ENCODE data around the gene INO80E.
A peak's percentile ranks its signal among the peaks of the same experiment; 100 is the strongest.

Gene INO80E

DNA sequence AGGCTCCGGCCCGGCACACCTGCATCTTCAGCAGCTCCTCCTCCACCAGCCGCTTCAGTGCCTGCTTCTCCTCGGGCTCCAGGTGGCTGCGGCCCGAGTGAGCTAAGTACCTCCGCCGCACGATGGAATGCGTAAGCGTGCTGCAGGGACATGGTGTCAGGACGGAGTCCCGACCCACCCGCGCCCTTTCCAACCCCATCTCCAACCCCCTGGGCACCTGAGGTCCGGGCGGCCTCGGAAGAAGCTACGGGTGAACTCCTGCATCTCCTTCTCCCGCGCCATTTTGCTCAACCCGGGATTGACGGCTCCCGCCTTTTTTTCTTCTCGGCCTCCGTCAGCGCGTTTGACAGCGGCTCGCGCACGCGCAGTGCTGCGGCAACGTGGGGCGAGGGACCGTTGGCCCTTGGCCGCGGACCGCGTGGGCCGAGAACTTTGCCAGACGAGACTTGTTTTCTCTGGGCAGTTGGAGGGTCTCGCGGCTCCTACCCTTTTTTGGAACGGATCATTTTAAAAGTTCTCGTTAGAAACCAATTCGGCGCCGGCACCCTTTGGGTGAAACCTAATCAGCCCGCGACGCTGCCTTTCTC lies 624 bp upstream of the INO80E start, which contains the start of gene HIRIP3:
Gene HIRIP3 (minus strand): TSS at position 294 of the 587 bp plus-strand sequence. CDS start 12 bp downstream, at position 282.
- peak within 1 kb of the TSS in 1 of 2 experiments; percentile 29 for H3K14ac ChIP-seq (ENCODE audit: low read length in 2 of 2)
- H2AFZ ChIP-seq (ENCODE audit: low read depth, low read length), result peak within 1 kb of the TSS; percentile 74
- peaks cover 42 to 51% of the 10 kb centered on the region in 2 experiments for H3K36me3 ChIP-seq (ENCODE audit: control insufficient read depth in 1 of 2, insufficient read depth in 2 of 2, low read depth in 1 of 2, low read length in 2 of 2)
- H3K27me3 ChIP-seq (ENCODE audit: control insufficient read depth in 1 of 2, insufficient read depth in 1 of 2, low read length in 2 of 2), result no peaks in the 10 kb centered on the region
- peak within 1 kb of the TSS; percentile 79 for H3K18ac ChIP-seq (ENCODE audit: low read depth in 1 of 2, low read length in 2 of 2)
- peak within 1 kb of the TSS; percentile 30 for H4K91ac ChIP-seq (ENCODE audit: low read length)
- peak within 1 kb of the TSS; percentile 94 for H4K8ac ChIP-seq (ENCODE audit: low read length)
- H3K4me3 ChIP-seq (ENCODE audit: insufficient read depth in 1 of 2, low read depth in 1 of 2, low read length in 2 of 2), result peak within 1 kb of the TSS; percentile 76 to 98
- peak within 1 kb of the TSS; percentile 35 for H2BK120ac ChIP-seq (ENCODE audit: low read depth, low read length)
- H3K9me3 ChIP-seq (ENCODE audit: control insufficient read depth, low read length), result no peaks in the 10 kb centered on the region
- H2BK5ac ChIP-seq (ENCODE audit: low read depth, low read length, poor library complexity, severe bottlenecking), result no peak within 1 kb of the TSS
- peak within 1 kb of the TSS; percentile 88 to 93 for H3K4ac ChIP-seq (ENCODE audit: low read depth in 1 of 2, low read length in 2 of 2)
- H3K23ac ChIP-seq (ENCODE audit: low read length in 2 of 2), result no peak within 1 kb of the TSS
- peaks cover 14% of the 10 kb centered on the region for H3K4me1 ChIP-seq (ENCODE audit: control insufficient read depth, insufficient read depth, low read depth, low read length)
- H3K9ac ChIP-seq (ENCODE audit: low read length), result peak within 1 kb of the TSS; percentile 92
- peak within 1 kb of the TSS; percentile 94 for H3K4me2 ChIP-seq (ENCODE audit: low read length, poor library complexity, severe bottlenecking)
- peak; percentile 81 for DNase-seq
- no peak within 1 kb of the TSS for H2AK5ac ChIP-seq (ENCODE audit: low read length, severe bottlenecking)
- peak within 1 kb of the TSS; percentile 53 for H2BK15ac ChIP-seq (ENCODE audit: low read depth, poor library complexity, severe bottlenecking)
- H3K79me1 ChIP-seq (replicated peaks; ENCODE audit: low read length, poor library complexity, severe bottlenecking), result peaks cover 15% of the 10 kb centered on the region
- H3K27ac ChIP-seq (ENCODE audit: low read length, poor library complexity, severe bottlenecking), result peak within 1 kb of the TSS; percentile 66
- H2BK12ac ChIP-seq (ENCODE audit: low read length in 2 of 2), result no peak within 1 kb of the TSS
- 0% methylated on average over 53 of the region's 53 CpGs for WGBS

DNA sequence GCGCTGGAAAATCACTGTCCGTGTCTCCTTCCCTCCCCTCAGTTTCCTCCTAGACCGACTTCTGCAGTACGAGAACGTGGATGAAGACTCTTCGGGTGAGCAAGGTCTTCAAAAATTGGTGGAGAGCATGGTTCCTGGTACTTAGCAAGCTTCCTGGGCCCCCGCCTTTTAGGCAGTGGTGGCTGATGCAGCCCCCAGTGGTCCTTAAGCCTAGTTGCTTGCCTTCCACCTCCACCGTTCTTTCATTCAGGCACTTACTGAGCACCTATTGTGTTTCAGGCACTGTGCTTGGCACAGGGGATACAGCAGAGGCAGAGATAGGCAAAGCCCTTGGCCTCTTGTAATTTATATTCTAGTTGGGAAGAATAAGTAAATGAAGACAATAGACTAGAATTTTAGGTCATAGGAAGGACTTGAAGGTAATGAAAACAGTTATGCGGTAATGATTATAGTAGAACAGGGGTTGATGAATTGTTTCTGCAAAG lies 767 bp downstream of the INO80E start:
- no peak for DNase-seq
- peak overlapping the region; percentile 92 for H3K9ac ChIP-seq (ENCODE audit: low read length)
- H3K9me3 ChIP-seq (ENCODE audit: control insufficient read depth, low read length), result no peaks in the 10 kb centered on the region

DNA sequence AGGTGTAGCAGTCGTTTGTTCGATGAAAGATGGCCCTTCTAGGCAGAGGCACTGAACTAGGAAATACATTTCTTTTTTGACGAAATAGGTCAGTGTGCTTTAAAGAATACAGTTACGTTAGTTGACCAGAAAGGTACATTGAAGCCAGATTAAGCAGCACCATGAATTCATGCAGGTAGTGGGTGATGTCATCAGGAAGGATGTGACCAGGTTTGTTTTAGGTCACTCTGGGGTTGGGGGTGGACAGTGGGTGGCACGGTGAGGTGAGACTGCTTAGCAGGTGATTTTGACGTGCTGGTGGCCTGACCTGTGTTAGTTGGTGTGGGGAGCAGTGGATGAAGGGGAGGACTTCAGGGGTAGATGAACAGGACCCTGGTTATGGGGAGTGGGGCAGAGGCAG lies 3.6 kb downstream of the INO80E start:
- WGBS, result 91% methylated on average over 6 of the region's 6 CpGs
- H3K79me1 ChIP-seq (replicated peaks; ENCODE audit: low read length, poor library complexity, severe bottlenecking), result peaks cover 23% of the 10 kb centered on the region
- no peak overlapping the region for H3K18ac ChIP-seq (ENCODE audit: low read depth in 1 of 2, low read length in 2 of 2)
- H3K36me3 ChIP-seq (ENCODE audit: control insufficient read depth in 1 of 2, insufficient read depth in 2 of 2, low read depth in 1 of 2, low read length in 2 of 2), result peaks cover 37 to 49% of the 10 kb centered on the region in 2 experiments
- H4K91ac ChIP-seq (ENCODE audit: low read length), result no peak overlapping the region
- H3K9ac ChIP-seq (ENCODE audit: low read length), result no peak overlapping the region
- H3K27me3 ChIP-seq (ENCODE audit: control insufficient read depth in 1 of 2, insufficient read depth in 1 of 2, low read length in 2 of 2), result no peaks in the 10 kb centered on the region
- H3K4me2 ChIP-seq (ENCODE audit: low read length, poor library complexity, severe bottlenecking), result no peak overlapping the region
- no peak overlapping the region for H3K14ac ChIP-seq (ENCODE audit: low read length in 2 of 2)
- no peak overlapping the region for H2AFZ ChIP-seq (ENCODE audit: low read depth, low read length)
- H2BK5ac ChIP-seq (ENCODE audit: low read depth, low read length, poor library complexity, severe bottlenecking), result no peak overlapping the region
- H4K8ac ChIP-seq (ENCODE audit: low read length), result no peak overlapping the region
- no peak overlapping the region for H3K4me3 ChIP-seq (ENCODE audit: insufficient read depth in 1 of 2, low read depth in 1 of 2, low read length in 2 of 2)
- no peak overlapping the region for H2AK5ac ChIP-seq (ENCODE audit: low read length, severe bottlenecking)
- H2BK15ac ChIP-seq (ENCODE audit: low read depth, poor library complexity, severe bottlenecking), result no peak overlapping the region
- peaks cover 12% of the 10 kb centered on the region for H3K4me1 ChIP-seq (ENCODE audit: control insufficient read depth, insufficient read depth, low read depth, low read length)
- H3K23ac ChIP-seq (ENCODE audit: low read length in 2 of 2), result no peak overlapping the region
- DNase-seq, result no peak
- no peak overlapping the region for H3K4ac ChIP-seq (ENCODE audit: low read depth in 1 of 2, low read length in 2 of 2)
- no peak overlapping the region for H3K27ac ChIP-seq (ENCODE audit: low read length, poor library complexity, severe bottlenecking)
- no peak overlapping the region for H2BK120ac ChIP-seq (ENCODE audit: low read depth, low read length)
- no peak overlapping the region for H2BK12ac ChIP-seq (ENCODE audit: low read length in 2 of 2)
- H3K9me3 ChIP-seq (ENCODE audit: control insufficient read depth, low read length), result no peaks in the 10 kb centered on the region

More for the DNA sequence above, 767 bp downstream of the INO80E start:
- Histone ChIP-seq H2AFZ (ENCODE audit: low read depth, low read length) (peak overlapping the region; percentile 70), H2BK15ac (ENCODE audit: low read depth, poor library complexity, severe bottlenecking) (no peak overlapping the region), H3K4ac (ENCODE audit: low read depth in 1 of 2, low read length in 2 of 2) (peak overlapping the region in 1 of 2 experiments; percentile 53), H3K4me1 (ENCODE audit: control insufficient read depth, insufficient read depth, low read depth, low read length) (peaks cover 14% of the 10 kb centered on the region), H3K23ac (ENCODE audit: low read length in 2 of 2) (no peak overlapping the region), H3K14ac (ENCODE audit: low read length in 2 of 2) (no peak overlapping the region), H3K27ac (ENCODE audit: low read length, poor library complexity, severe bottlenecking) (no peak overlapping the region), H3K27me3 (ENCODE audit: control insufficient read depth in 1 of 2, insufficient read depth in 1 of 2, low read length in 2 of 2) (no peaks in the 10 kb centered on the region), H3K79me1 (replicated peaks; ENCODE audit: low read length, poor library complexity, severe bottlenecking) (peaks cover 21% of the 10 kb centered on the region), H2BK5ac (ENCODE audit: low read depth, low read length, poor library complexity, severe bottlenecking) (no peak overlapping the region), H4K91ac (ENCODE audit: low read length) (no peak overlapping the region), H3K18ac (ENCODE audit: low read depth in 1 of 2, low read length in 2 of 2) (peak overlapping the region; percentile 44 to 57), H3K36me3 (ENCODE audit: control insufficient read depth in 1 of 2, insufficient read depth in 2 of 2, low read depth in 1 of 2, low read length in 2 of 2) (peaks cover 42 to 46% of the 10 kb centered on the region in 2 experiments), H2BK120ac (ENCODE audit: low read depth, low read length) (no peak overlapping the region), H2BK12ac (ENCODE audit: low read length in 2 of 2) (no peak overlapping the region), H2AK5ac (ENCODE audit: low read length, severe bottlenecking) (no peak overlapping the region), H4K8ac (ENCODE audit: low read length) (peak overlapping the region; percentile 45), H3K4me2 (ENCODE audit: low read length, poor library complexity, severe bottlenecking) (peak overlapping the region; percentile 64), H3K4me3 (ENCODE audit: insufficient read depth in 1 of 2, low read depth in 1 of 2, low read length in 2 of 2) (peak overlapping the region; percentile 76 to 98)
- 34% methylated on average over 6 of the region's 9 CpGs for WGBS

DNA sequence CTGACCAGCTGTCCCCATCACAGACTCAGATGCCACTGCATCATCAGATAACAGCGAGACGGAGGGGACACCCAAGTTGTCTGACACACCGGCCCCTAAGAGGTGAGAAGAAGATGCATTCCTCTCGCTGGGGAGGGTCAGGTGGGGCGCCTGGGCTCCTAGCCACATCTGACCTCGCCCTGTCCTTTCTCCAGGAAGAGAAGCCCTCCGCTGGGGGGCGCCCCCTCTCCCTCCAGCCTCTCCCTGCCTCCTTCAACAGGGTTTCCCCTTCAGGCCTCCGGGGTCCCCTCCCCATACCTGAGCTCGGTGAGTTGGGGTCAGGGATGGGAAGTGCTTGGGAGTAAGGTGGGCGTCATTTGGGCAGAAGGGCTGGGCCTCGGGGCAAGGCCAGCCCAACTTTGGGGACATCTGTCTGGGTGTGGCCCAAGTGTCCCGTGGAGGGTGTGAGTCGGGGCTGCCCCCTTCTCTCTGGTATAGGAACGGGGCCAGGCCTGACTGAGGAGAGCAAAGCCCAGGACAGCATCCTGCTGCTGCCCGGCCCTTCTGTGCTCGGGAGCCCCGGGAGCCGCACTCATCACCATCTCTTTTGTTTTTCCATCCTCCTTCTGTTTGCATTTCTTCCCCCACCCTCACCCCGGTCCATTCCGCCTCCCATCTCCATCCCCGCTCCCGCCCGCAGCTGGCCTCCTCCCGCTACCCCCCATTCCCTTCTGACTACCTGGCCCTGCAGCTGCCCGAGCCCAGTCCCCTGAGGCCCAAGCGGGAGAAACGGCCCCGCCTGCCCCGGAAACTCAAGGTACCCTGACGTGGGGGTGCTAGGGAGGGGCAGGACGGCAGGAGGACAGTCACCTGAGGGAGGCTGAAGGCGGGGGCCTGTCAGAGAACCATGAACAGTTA lies 4.9 kb downstream of the INO80E start:
- Histone ChIP-seq H2BK120ac (ENCODE audit: low read depth, low read length) (no peak overlapping the region), H3K23ac (ENCODE audit: low read length in 2 of 2) (no peak overlapping the region), H2BK12ac (ENCODE audit: low read length in 2 of 2) (no peak overlapping the region), H3K4ac (ENCODE audit: low read depth in 1 of 2, low read length in 2 of 2) (no peak overlapping the region), H4K91ac (ENCODE audit: low read length) (no peak overlapping the region), H3K79me1 (replicated peaks; ENCODE audit: low read length, poor library complexity, severe bottlenecking) (peaks cover 26% of the 10 kb centered on the region), H3K4me3 (ENCODE audit: insufficient read depth in 1 of 2, low read depth in 1 of 2, low read length in 2 of 2) (no peak overlapping the region), H3K9me3 (ENCODE audit: control insufficient read depth, low read length) (no peaks in the 10 kb centered on the region), H3K18ac (ENCODE audit: low read depth in 1 of 2, low read length in 2 of 2) (no peak overlapping the region), H3K4me1 (ENCODE audit: control insufficient read depth, insufficient read depth, low read depth, low read length) (peaks cover 5% of the 10 kb centered on the region), H3K27me3 (ENCODE audit: control insufficient read depth in 1 of 2, insufficient read depth in 1 of 2, low read length in 2 of 2) (no peaks in the 10 kb centered on the region), H2BK15ac (ENCODE audit: low read depth, poor library complexity, severe bottlenecking) (no peak overlapping the region), H3K14ac (ENCODE audit: low read length in 2 of 2) (no peak overlapping the region), H3K27ac (ENCODE audit: low read length, poor library complexity, severe bottlenecking) (no peak overlapping the region), H3K36me3 (ENCODE audit: control insufficient read depth in 1 of 2, insufficient read depth in 2 of 2, low read depth in 1 of 2, low read length in 2 of 2) (peaks cover 37 to 61% of the 10 kb centered on the region in 2 experiments), H3K9ac (ENCODE audit: low read length) (no peak overlapping the region), H4K8ac (ENCODE audit: low read length) (no peak overlapping the region), H3K4me2 (ENCODE audit: low read length, poor library complexity, severe bottlenecking) (no peak overlapping the region), H2AFZ (ENCODE audit: low read depth, low read length) (no peak overlapping the region), H2AK5ac (ENCODE audit: low read length, severe bottlenecking) (no peak overlapping the region), H2BK5ac (ENCODE audit: low read depth, low read length, poor library complexity, severe bottlenecking) (no peak overlapping the region)
- DNase-seq, result no peak
- 91% methylated on average over 32 of the region's 33 CpGs for WGBS

Measured in mesenchymal stem cell (in vitro differentiated cells and primary cell).